ENCODE data around the gene TBCD.

The TBCD gene

DNA sequence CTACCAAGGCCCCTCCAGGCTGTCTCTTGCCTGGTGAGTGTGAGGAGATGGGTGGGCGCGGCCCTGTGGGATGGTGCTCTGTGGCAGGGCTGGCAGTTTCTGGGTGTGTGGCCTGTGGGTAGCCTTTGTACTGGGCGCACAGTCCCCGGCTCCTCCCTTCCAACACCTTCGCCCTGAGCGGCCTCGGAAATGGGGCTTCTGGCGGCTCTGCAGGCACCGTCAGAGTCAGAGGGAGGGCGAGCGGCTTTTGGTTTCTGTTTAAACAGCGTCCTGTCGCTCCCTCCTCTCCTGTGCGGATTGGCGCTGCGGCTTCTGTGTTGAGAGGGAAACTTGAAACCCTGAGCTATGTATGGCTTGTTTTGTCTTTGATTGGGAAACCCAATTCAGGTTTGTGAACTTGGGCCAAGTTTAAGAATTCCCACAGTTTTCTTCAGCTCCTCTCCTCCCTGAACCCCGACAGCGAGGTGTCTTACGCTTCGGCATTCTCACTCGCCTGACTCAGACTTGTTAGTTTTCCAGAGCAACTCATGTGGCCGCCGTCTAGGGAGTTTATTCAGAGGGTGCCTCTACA is 96.2 kb downstream of the TBCD start:
- in situ Hi-C loops (cut with MboI; ENCODE audit: low pct_unique_long_range_greater_than_20kb, low sequenced_read_pairs, unreplicated experiment) = no loop called here
- DNase-seq (ENCODE audit: low spot score) = no peak
- TF ChIP-seq, protein P1, sequence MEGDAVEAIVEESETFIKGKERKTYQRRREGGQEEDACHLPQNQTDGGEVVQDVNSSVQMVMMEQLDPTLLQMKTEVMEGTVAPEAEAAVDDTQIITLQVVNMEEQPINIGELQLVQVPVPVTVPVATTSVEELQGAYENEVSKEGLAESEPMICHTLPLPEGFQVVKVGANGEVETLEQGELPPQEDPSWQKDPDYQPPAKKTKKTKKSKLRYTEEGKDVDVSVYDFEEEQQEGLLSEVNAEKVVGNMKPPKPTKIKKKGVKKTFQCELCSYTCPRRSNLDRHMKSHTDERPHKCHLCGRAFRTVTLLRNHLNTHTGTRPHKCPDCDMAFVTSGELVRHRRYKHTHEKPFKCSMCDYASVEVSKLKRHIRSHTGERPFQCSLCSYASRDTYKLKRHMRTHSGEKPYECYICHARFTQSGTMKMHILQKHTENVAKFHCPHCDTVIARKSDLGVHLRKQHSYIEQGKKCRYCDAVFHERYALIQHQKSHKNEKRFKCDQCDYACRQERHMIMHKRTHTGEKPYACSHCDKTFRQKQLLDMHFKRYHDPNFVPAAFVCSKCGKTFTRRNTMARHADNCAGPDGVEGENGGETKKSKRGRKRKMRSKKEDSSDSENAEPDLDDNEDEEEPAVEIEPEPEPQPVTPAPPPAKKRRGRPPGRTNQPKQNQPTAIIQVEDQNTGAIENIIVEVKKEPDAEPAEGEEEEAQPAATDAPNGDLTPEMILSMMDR (IDR thresholded peaks at IDR 0.05; ENCODE audit: extremely low read depth, insufficient read depth, missing control alignments) = no peak

DNA sequence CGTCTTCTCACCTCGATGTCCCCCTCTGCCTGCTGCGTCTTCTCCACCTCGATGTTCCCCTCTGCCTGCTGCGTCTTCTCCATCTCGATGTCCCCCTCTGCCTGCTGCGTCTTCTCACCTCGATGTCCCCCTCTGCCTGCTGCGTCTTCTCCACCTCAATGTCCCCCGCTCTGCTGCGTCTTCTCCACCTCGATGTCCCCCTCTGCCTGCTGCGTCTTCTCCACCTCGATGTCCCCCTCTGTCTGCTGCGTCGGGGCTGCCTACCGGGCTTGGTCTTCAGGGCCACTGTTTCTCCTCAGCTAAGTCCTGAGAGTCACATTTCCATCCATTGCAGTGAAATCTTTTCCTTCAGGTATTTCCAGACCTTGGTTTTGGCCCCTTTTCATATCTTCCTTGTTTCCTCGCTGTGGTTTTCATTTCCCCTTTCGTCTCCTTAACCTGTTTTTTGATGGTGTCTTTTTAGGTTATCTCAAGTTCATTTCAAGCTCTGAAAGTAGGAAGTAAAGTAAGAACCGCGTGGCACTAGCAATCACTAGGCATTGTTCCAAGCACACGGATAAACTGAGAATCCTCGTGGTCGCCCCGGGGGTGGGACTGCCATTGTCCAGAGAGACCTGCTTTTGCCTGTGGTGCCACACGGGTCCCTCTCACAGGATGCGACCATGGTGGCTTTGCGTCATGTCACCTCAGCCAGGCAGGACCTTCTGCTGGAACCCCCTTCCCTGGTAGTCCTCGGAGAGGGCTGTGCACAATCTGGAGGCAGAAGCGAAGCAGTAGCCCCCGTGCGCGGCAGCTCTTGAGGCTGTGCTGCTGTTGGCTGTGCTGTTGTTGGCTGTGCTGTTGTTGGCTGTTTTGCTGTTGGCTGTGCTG is 97.4 kb downstream of the TBCD start:
- TF ChIP-seq, protein P1 (IDR thresholded peaks at IDR 0.05; ENCODE audit: extremely low read depth, insufficient read depth, missing control alignments) = no peak
- in situ Hi-C loops (cut with MboI; ENCODE audit: low pct_unique_long_range_greater_than_20kb, low sequenced_read_pairs, unreplicated experiment) = no loop called here
- DNase-seq (ENCODE audit: low spot score) = no peak

DNA sequence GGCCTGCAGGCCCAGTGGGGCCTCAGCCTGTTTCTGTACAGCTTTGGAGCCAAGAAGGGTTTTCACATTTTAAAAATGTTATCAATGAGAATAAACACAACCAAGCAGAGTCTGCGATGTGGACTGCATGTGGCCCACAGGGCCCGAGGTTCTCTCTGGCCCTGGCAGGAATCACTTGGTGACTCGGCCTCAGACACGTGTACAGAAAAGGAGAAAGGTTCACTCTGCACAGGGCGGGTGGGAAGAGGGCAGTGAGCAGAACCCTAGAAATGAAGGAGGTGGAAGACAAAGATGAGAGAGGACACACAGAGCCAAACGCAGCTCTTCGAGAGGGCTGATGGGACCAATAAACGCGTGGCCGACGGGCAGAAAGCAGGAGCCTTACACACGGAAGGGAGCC is 99.5 kb downstream of the TBCD start:
- DNase-seq (ENCODE audit: low spot score) = no peak
- in situ Hi-C loops (cut with MboI; ENCODE audit: low pct_unique_long_range_greater_than_20kb, low sequenced_read_pairs, unreplicated experiment) = no loop called here
- TF ChIP-seq, protein P1 (IDR thresholded peaks at IDR 0.05; ENCODE audit: extremely low read depth, insufficient read depth, missing control alignments) = no peak

DNA sequence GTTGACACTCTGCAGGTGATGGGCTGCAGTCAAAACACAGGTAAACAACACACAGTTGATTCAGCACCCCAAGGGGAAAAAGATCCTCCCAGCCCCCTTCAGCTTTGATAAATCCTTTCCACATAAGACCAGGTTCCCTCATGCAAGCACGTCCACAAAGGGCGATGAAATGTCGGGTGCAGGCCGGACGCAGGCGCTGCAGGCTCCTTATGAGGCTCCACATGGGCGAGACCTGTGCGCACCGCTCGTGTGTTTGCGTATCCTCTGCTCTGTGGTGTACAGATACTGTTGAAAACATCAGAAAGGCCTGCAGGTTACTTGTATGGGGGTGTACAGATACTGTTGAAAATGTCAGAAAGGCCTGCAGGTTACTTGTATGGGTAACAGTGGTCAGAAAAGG is 102.4 kb downstream of the TBCD start:
- TF ChIP-seq, protein P1 (IDR thresholded peaks at IDR 0.05; ENCODE audit: extremely low read depth, insufficient read depth, missing control alignments) = no peak
- no peak for DNase-seq (ENCODE audit: low spot score)
- in situ Hi-C loops (cut with MboI; ENCODE audit: low pct_unique_long_range_greater_than_20kb, low sequenced_read_pairs, unreplicated experiment) = no loop called here

DNA sequence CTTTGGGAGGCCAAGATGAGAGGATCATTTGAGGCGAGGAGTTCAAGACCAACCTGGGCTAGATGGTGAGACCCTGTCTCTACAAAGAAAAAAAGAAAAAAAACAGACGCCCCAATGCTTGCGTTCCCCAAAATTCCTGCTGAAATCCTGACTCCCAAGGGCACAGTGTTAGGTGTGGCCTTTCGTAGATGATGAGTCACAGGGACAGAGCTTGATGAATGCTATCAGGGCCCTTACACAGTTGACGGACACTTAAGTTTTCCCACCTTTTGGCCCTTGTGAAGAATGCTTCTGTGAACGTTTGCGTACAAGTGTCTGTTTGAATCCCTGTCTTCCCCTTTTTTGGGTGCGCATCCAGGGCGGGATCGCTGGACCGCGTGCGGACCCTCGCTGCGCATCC is 104.5 kb downstream of the TBCD start:
- DNase-seq (ENCODE audit: low spot score) = no peak
- TF ChIP-seq, protein P1 (IDR thresholded peaks at IDR 0.05; ENCODE audit: extremely low read depth, insufficient read depth, missing control alignments) = no peak
- in situ Hi-C loops (cut with MboI; ENCODE audit: low pct_unique_long_range_greater_than_20kb, low sequenced_read_pairs, unreplicated experiment) = no loop called here

DNA sequence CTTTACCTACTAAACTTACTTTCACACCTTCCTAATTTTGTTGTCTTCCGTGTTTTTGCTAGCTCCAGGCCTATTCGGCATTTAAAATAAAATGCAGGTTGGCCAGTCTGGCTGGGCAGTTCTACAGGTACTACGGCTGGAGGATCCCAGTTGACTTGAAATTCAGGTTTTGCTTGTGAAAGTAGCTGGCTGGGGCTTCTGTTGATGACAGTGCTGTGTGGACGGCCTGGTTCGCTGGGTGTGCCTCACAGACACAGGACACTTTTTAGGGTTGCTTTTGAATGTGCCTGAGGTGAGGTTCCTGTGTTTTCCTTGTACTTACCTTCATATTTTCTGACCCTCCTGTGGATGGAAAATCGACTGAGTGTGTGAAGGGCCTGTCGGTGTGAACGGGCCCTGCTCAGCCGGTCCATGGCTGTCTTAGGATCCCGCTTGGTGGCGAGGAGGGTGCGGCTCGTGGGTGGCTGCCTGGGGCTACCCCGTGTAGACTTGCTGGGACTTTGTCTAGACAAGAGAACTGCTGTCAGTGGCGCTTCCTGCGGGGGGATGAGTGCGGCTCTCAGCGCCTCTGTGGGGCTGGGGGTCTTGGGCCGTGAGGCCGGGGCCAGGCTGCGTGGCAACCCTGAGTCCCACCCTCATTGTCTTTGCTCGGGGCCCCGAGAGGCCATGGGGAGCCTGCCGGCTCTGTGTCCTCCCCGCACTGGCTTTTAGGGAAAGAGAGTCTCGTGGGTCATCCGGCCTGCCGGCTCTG is 106.7 kb downstream of the TBCD start:
- TF ChIP-seq, protein P1 (IDR thresholded peaks at IDR 0.05; ENCODE audit: extremely low read depth, insufficient read depth, missing control alignments) = no peak
- DNase-seq (ENCODE audit: low spot score) = no peak
- in situ Hi-C loops (cut with MboI; ENCODE audit: low pct_unique_long_range_greater_than_20kb, low sequenced_read_pairs, unreplicated experiment) = no loop called here

All from GM13977 (cell line).